GM12878 (cell line): ENCODE measurements around the gene POFUT2.

ENCODE experiments used
- BRCA1 ChIP-seq: IDR thresholded peaks from 2 replicates; pipeline ENCODE4 v1.6.1; 2011; ENCODE audit warnings: low read depth, low read length, improper control_type of control experiment
- MXI1 ChIP-seq: fragments of 150-350 bp; IDR thresholded peaks from 2 replicates; pipeline ENCODE4 v1.6.1; 2011; ENCODE audit warnings: low read depth, mild to moderate bottlenecking, inconsistent platforms, low read length, improper control_type of control experiment
- RFX5 ChIP-seq: IDR thresholded peaks from 2 replicates; pipeline ENCODE4 v1.6.1; 2011; ENCODE audit warnings: low read depth, low read length, improper control_type of control experiment
- SMC3 ChIP-seq: IDR thresholded peaks from 2 replicates; pipeline ENCODE4 v1.6.1; 2011; ENCODE audit warnings: low read length, improper control_type of control experiment, borderline replicate concordance
- TF ChIP-seq, protein P1 (sequence below), 3 experiments: IDR thresholded peaks in 2 of 3; conservative IDR thresholded peaks in 1 of 3; 2 replicates each; pipeline ENCODE4 v1.5.1; 2011; ENCODE audit warnings: low read depth in 3 of 3, low read length in 3 of 3, mild to moderate bottlenecking in 3 of 3, control low read depth in 2 of 3, moderate library complexity in 2 of 3, inconsistent platforms in 1 of 3, mixed read lengths in 1 of 3; ENCODE audit not compliant: control insufficient read depth in 2 of 3, insufficient read depth in 1 of 3; ENCODE audit errors: extremely low read depth in 1 of 3
- TF ChIP-seq, protein P2 (sequence below): IDR thresholded peaks from 2 replicates; pipeline ENCODE4 v1.6.1; 2011; ENCODE audit warnings: low read depth, low read length, improper control_type of control experiment, borderline replicate concordance

DNA sequence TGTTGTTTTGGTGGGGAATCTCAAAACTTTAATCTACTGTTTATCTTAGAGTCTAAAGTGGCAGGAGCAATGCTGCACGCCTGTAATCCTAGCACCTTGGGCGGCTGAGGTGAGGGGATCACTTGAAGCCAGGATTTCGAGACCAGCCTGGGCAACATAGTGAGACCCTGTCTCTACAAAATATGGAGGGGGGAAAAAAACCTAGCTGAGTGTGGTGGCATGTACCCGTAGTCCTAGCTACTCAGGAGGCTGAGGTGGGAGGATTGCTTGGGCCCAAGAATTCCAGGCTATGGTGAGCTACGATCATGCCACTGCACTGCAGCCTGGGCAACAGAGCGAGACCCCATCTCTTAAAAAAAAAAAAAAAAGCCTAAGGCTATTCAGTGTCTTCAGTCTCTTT is 38.1 kb downstream of the POFUT2 start:
- TF ChIP-seq, protein P1, sequence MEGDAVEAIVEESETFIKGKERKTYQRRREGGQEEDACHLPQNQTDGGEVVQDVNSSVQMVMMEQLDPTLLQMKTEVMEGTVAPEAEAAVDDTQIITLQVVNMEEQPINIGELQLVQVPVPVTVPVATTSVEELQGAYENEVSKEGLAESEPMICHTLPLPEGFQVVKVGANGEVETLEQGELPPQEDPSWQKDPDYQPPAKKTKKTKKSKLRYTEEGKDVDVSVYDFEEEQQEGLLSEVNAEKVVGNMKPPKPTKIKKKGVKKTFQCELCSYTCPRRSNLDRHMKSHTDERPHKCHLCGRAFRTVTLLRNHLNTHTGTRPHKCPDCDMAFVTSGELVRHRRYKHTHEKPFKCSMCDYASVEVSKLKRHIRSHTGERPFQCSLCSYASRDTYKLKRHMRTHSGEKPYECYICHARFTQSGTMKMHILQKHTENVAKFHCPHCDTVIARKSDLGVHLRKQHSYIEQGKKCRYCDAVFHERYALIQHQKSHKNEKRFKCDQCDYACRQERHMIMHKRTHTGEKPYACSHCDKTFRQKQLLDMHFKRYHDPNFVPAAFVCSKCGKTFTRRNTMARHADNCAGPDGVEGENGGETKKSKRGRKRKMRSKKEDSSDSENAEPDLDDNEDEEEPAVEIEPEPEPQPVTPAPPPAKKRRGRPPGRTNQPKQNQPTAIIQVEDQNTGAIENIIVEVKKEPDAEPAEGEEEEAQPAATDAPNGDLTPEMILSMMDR (IDR thresholded peaks at IDR 0.05 in 2 of 3, conservative IDR thresholded peaks at IDR 0.05 in 1 of 3; ENCODE audit: control insufficient read depth in 2 of 3, extremely low read depth in 1 of 3, insufficient read depth in 1 of 3, low read depth in 3 of 3, low read length in 3 of 3), result no peak
- TF ChIP-seq BRCA1 (no peak), SMC3 (no peak), RFX5 (no peak), MXI1 (no peak)
- TF ChIP-seq, protein P2, sequence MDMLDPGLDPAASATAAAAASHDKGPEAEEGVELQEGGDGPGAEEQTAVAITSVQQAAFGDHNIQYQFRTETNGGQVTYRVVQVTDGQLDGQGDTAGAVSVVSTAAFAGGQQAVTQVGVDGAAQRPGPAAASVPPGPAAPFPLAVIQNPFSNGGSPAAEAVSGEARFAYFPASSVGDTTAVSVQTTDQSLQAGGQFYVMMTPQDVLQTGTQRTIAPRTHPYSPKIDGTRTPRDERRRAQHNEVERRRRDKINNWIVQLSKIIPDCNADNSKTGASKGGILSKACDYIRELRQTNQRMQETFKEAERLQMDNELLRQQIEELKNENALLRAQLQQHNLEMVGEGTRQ, result no peak
